Testis (tissue), 3 donors: ENCODE results near the gene RTL9. TPM values are rescaled to one million over a fixed set of nuclear protein-coding genes. Genes with fewer than 3 reads are reported as not detected.
A peak's percentile ranks its signal among the peaks of the same experiment; 100 is the strongest.

Experiments
- DNase-seq: peaks from one replicate; pipeline ENCODE4 v3.0.0-alpha.2; 2019
- H3K27ac ChIP-seq, 2 donors: fragments of 200-600 bp; sonication (generic); one replicate each; pipeline ENCODE4 v1.5.1; 2019
- H3K27me3 ChIP-seq: fragments of 200-600 bp; sonication (generic); one replicate; pipeline ENCODE4 v1.5.1; 2019
- H3K36me3 ChIP-seq: fragments of 200-600 bp; sonication (generic); one replicate; pipeline ENCODE4 v1.5.1; 2017; ENCODE audit warnings: low read depth; ENCODE audit errors: missing control alignments
- H3K4me1 ChIP-seq: fragments of 200-600 bp; sonication (generic); one replicate; pipeline ENCODE4 v1.5.1; 2019
- H3K4me3 ChIP-seq, 2 donors: fragments of 200-600 bp; sonication (generic); one replicate each; pipeline ENCODE4 v1.5.1; 2017 to 2019
- H3K9me3 ChIP-seq: fragments of 200-600 bp; sonication (generic); one replicate; pipeline ENCODE4 v1.5.1; 2017
- CTCF ChIP-seq, 3 experiments: fragments of 450-650 bp in 2 of 3; fragments of 200-600 bp in 1 of 3; sonication (generic) in 1 of 3; IDR thresholded peaks; one replicate each; pipeline ENCODE4 v1.5.1; 2016 to 2019; ENCODE audit warnings: antibody characterized with exemption in 3 of 3, mild to moderate bottlenecking in 2 of 3, moderate library complexity in 1 of 3
- POLR2A ChIP-seq: fragments of 450-650 bp; IDR thresholded peaks from one replicate; pipeline ENCODE4 v1.6.1; 2017; ENCODE audit warnings: antibody characterized with exemption, mild to moderate bottlenecking, moderate library complexity
- WGBS, 2 donors: methylation state at CpG; one replicate each; pipeline ENCODE4 v1.1.5; 2018; 5-methylcytosine and 5-hydroxymethylcytosine counted together
- intact Hi-C: fragments of 100-400 bp; cut with DNase I; formaldehyde crosslinking; loops from one replicate; pipeline ENCODE4 v1.15.1; 2023; ENCODE audit warnings: low total_unique reads
- polyA plus RNA-seq: library from polyadenylated mRNA; stranded (reverse); fragments of 350-450 nt; fragmentation: Illumina TruSeq; extraction: RNeasy Lipid Tissue Mini Kit (QIAGEN cat#74804); gene quantifications from one replicate; pipeline ENCODE4 v1.2.3, GENCODE V29; 2014; ENCODE audit warnings: low read depth, low replicate concordance; ENCODE audit not compliant: insufficient read depth
- total RNA-seq, 2 donors: library from RNA; depleted of rRNA; stranded (reverse); fragments of >200 nt; gene quantifications; one replicate each; pipeline ENCODE4 v1.2.3, GENCODE V29; 2016

The RTL9 gene
- total and polyA plus RNA-seq, 3 donors from 2014 or later, result 27.1 to 94.4 (median 66.6) TPM

DNA sequence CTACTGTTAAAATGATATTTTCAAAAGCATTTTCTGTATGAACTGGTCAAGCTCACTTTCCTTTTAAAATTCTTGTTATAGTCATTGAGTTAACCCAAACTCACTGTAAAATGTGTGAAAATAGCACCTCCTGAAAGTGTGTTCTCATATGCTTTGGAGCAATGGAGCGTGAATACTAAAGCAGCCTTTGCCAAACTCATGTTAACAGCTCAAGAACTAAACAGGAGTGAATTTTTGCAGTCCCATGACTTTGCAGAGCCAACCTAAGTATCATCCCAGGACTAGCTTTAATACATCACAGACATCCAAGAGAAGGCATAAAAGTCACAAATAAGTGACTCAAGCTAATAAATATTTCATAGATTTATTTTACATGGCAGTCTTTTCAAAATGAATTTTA lies 43.1 kb upstream of the RTL9 start:
- no peak for DNase-seq
- H3K27ac ChIP-seq, result no peak overlapping the region
- 35 to 45% methylated on average over 1 of the region's 1 CpG for WGBS, 2 donors
- H3K27me3 ChIP-seq, result no peaks in the 10 kb centered on the region
- no peak overlapping the region for H3K4me3 ChIP-seq
- intact Hi-C loops, result no loop called here
- TF ChIP-seq CTCF (IDR thresholded peaks at IDR 0.05), result no peak
- no peak for TF ChIP-seq POLR2A
- H3K4me1 ChIP-seq, result no peaks in the 10 kb centered on the region
- no peaks in the 10 kb centered on the region for H3K36me3 ChIP-seq
- no peaks in the 10 kb centered on the region for H3K9me3 ChIP-seq

DNA sequence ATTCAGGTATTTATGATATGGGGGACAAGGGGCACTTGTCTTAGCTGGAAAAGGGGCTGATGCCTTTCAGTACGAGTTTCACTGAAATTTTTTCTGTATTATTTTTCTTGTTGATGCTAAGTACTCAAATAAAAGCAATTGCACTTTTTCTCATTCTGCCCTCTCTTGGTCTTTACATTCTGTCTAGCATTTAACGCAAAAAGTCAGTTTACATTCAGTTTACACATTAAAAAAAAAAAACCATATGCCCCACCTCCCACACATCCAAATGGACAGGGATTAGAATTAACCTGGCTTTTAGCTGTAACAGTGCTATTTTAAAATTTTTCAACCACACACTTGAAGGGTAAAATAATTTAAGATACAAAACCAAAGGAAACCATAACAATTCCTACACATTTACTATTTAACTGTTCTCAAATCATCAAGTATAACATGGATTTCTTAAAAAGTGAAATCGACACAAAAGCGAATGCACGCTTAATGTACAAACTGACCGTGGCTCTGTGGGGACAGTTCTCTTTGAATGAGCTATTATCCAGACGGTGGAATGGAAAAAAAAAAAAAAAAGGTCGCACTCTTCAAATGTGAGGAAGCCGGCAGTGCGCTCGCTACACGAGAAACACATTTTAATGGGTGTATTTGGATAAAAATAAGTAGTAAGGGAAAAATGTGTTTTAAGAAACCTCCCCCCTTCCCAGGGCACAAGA lies 42.1 kb upstream of the RTL9 start:
- DNase-seq, result peak; percentile 14
- intact Hi-C loops, result no loop called here
- 2 to 7% methylated on average over 12 of the region's 12 CpGs for WGBS, 2 donors
- Histone ChIP-seq H3K4me3 (peak overlapping the region; percentile 66 to 84), H3K4me1 (no peaks in the 10 kb centered on the region), H3K36me3 (no peaks in the 10 kb centered on the region), H3K9me3 (no peaks in the 10 kb centered on the region), H3K27ac (no peak overlapping the region), H3K27me3 (no peaks in the 10 kb centered on the region)
- TF ChIP-seq CTCF (IDR thresholded peaks at IDR 0.05), result no peak

- H3K27ac ChIP-seq, result peak overlapping the region; percentile 77 to 90
- H3K4me3 ChIP-seq, result peak overlapping the region; percentile 66 to 84
- H3K4me1 ChIP-seq, result no peaks in the 10 kb centered on the region
- no peaks in the 10 kb centered on the region for H3K9me3 ChIP-seq
- peak; percentile 18 for DNase-seq
- 0 to 1% methylated on average over 2 to 22 of the region's 40 CpGs for WGBS, 2 donors
- intact Hi-C loops, result no loop called here
- no peak for TF ChIP-seq POLR2A
- TF ChIP-seq CTCF (IDR thresholded peaks at IDR 0.05), result no peak
- H3K27me3 ChIP-seq, result no peaks in the 10 kb centered on the region
- H3K36me3 ChIP-seq, result no peaks in the 10 kb centered on the region
These were observed 41.4 kb upstream of the RTL9 start for GRCh38 chrX:110317061-110317819.

- Histone ChIP-seq H3K36me3 (no peaks in the 10 kb centered on the region), H3K4me1 (no peaks in the 10 kb centered on the region), H3K9me3 (no peaks in the 10 kb centered on the region), H3K4me3 (peak within 1 kb of the TSS; percentile 66 to 84), H3K27me3 (no peaks in the 10 kb centered on the region), H3K27ac (peak within 1 kb of the TSS; percentile 77 to 90)
- 0% methylated on average over 1 to 19 of the region's 78 CpGs for WGBS, 2 donors
- peak; percentile 87 for DNase-seq
- TF ChIP-seq CTCF (IDR thresholded peaks at IDR 0.05) (no peak), POLR2A (no peak)
- intact Hi-C loops, result no loop called here
These were observed 40.6 kb upstream of the RTL9 start, which contains the start of gene AMMECR1 for GRCh38 chrX:110317820-110318663. AMMECR1 (minus strand) TSS chrX:110318085; CDS start chrX:110318071, 14 bp downstream.
